Chondrocyte (in vitro differentiated cells): ENCODE data around the gene HMOX1. TPM values are rescaled to one million over a fixed set of nuclear protein-coding genes. Genes with fewer than 3 reads are reported as not detected.

Experiments used
- DNase-seq: peaks from one replicate; pipeline ENCODE4 v3.0.0; 2021; ENCODE audit warnings: mixed read lengths, low spot score
- H3K27ac Mint-ChIP-seq: one replicate; pipeline ENCODE4 v1.8.0; 2021; ENCODE audit warnings: mild to moderate bottlenecking, moderate library complexity, mixed read lengths; ENCODE audit not compliant: unreplicated experiment
- H3K27me3 Mint-ChIP-seq: 2 replicates; pipeline ENCODE4 v1.8.0; 2021; ENCODE audit warnings: low read depth, mixed read lengths
- H3K36me3 Mint-ChIP-seq: 2 replicates; pipeline ENCODE4 v1.8.0; 2021; ENCODE audit warnings: low read depth, mixed read lengths
- H3K4me1 Mint-ChIP-seq: 2 replicates; pipeline ENCODE4 v1.8.0; 2021; ENCODE audit warnings: low read depth, mild to moderate bottlenecking, mixed read lengths
- H3K4me3 Mint-ChIP-seq: one replicate; pipeline ENCODE4 v1.8.0; 2021; ENCODE audit warnings: mild to moderate bottlenecking, moderate library complexity, mixed read lengths; ENCODE audit not compliant: unreplicated experiment
- H3K9me3 Mint-ChIP-seq: 2 replicates; pipeline ENCODE4 v1.8.0; 2021; ENCODE audit warnings: low read depth, mixed read lengths
- total RNA-seq: library from RNA; stranded (reverse); gene quantifications from 3 replicates; pipeline ENCODE4 v1.2.1, GENCODE V29; 2021
- TF ChIP-seq, protein P1 (sequence below): fragments of 200-600 bp; sonication (generic); IDR thresholded peaks from 2 replicates; pipeline ENCODE4 v1.5.0; 2021; ENCODE audit warnings: antibody characterized with exemption, mild to moderate bottlenecking, moderate library complexity

HMOX1 gene
- total RNA-seq, 1 donor from 2014 or later = 9.4 TPM

DNA sequence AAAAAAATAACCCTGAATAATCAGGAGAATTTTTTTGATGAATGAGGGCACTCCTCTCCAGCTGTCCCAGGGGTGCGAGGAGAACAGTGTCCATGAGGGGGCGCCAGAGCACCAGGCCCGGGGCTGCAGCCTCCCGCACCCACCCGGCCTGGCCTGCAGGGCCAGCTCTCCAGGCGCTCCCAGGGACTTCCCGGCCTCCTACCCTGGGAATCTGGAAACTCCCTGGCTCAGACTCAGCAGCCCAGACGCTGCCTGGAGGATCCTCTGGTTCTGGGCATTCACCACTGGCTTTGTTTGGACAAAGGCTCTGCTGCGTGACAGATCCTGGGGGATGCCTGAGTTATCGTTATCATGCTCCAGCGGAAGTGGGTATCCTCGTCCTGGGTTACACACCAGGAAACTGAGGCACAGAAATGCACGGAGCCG, 50.0 kb downstream of the HMOX1 start:
- Mint-ChIP-seq H3K27ac (peak overlapping the region; percentile 71), H3K27me3 (no peaks in the 10 kb centered on the region), H3K36me3 (peaks cover 7% of the 10 kb centered on the region), H3K4me3 (no peak overlapping the region), H3K9me3 (peaks cover 5% of the 10 kb centered on the region), H3K4me1 (peaks cover 18% of the 10 kb centered on the region)
- TF ChIP-seq, protein P1, sequence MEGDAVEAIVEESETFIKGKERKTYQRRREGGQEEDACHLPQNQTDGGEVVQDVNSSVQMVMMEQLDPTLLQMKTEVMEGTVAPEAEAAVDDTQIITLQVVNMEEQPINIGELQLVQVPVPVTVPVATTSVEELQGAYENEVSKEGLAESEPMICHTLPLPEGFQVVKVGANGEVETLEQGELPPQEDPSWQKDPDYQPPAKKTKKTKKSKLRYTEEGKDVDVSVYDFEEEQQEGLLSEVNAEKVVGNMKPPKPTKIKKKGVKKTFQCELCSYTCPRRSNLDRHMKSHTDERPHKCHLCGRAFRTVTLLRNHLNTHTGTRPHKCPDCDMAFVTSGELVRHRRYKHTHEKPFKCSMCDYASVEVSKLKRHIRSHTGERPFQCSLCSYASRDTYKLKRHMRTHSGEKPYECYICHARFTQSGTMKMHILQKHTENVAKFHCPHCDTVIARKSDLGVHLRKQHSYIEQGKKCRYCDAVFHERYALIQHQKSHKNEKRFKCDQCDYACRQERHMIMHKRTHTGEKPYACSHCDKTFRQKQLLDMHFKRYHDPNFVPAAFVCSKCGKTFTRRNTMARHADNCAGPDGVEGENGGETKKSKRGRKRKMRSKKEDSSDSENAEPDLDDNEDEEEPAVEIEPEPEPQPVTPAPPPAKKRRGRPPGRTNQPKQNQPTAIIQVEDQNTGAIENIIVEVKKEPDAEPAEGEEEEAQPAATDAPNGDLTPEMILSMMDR = peak; percentile 96
- no peak for DNase-seq

DNA sequence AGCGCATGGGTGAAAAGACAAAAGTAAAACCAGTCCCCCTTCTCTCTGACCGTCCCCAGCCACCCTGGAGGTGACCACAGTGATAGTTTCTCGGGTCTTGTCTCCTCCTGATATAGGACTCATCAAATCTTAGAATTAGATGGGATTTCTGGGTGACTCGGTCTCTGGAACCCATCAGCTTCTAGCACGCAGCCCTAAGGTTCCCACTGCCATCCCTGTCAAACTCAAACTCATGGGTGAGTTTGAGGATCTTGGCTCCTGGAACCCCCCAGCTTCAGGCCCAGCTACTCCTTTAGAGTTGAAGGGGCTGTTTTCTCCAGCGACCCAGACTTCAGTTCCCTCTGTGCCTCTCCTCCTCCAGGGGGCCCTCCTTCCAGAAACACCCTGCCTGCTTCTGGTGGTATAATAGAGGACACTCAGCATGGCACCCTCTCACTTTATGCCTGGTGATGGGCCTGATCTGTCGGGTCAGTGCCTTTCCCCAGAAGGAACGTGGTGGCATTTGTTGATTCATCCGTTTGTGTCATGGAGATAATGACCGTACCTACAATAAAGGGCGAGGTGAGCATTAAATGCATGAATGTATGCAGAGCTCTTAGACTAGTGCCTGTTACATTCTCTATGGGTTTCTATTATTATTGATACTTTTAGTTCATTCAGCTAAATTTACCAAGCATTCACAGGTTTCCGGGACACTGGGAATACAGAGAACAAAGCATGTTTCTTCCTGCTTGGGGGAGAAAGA, 50.8 kb downstream of the HMOX1 start:
- DNase-seq = no peak
- H3K4me1 Mint-ChIP-seq = peaks cover 10% of the 10 kb centered on the region
- no peaks in the 10 kb centered on the region for H3K27me3 Mint-ChIP-seq
- peaks cover 5% of the 10 kb centered on the region for H3K9me3 Mint-ChIP-seq
- TF ChIP-seq, protein P1 = no peak
- H3K4me3 Mint-ChIP-seq = no peak overlapping the region
- H3K27ac Mint-ChIP-seq = peak overlapping the region; percentile 71
- peaks cover 7% of the 10 kb centered on the region for H3K36me3 Mint-ChIP-seq

DNA sequence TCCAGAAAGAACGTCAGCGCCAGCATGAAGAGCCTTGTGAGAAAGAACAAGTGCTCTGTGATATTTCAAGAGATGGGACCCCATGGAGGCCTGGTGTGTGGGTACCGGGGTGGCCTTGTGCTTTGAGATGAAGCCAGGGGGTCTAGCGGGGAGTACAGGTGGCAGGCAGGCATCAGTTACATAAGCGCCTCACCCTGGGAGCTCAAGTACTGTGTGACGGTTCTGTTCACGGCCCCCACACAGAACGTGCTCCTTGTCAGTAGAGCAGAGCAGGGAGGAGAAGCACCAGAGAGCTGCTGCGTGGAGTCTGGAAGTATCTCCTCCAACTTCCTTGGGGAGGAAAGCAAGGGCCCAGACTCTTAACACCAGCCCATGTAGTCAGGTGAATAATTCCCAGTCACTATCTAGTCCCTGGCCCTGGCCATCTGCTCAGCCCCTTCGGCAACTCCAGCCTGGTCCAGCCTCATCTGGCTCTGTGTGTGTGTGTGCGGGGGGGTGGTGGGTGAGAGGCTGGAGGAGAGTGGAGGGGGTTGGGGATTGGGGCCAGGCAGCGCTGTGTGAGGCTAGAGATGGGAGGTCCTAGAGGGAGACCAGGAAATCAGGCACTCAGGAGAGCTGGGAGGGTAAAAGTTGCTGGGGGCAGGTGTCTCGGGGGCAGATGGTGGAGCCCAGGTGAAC, 51.5 kb downstream of the HMOX1 start:
- H3K4me3 Mint-ChIP-seq = no peak overlapping the region
- no peak for DNase-seq
- H3K4me1 Mint-ChIP-seq = peaks cover 6% of the 10 kb centered on the region
- no peaks in the 10 kb centered on the region for H3K27me3 Mint-ChIP-seq
- peaks cover 5% of the 10 kb centered on the region for H3K9me3 Mint-ChIP-seq
- TF ChIP-seq, protein P1 = no peak
- peaks cover 7% of the 10 kb centered on the region for H3K36me3 Mint-ChIP-seq
- no peak overlapping the region for H3K27ac Mint-ChIP-seq

DNA sequence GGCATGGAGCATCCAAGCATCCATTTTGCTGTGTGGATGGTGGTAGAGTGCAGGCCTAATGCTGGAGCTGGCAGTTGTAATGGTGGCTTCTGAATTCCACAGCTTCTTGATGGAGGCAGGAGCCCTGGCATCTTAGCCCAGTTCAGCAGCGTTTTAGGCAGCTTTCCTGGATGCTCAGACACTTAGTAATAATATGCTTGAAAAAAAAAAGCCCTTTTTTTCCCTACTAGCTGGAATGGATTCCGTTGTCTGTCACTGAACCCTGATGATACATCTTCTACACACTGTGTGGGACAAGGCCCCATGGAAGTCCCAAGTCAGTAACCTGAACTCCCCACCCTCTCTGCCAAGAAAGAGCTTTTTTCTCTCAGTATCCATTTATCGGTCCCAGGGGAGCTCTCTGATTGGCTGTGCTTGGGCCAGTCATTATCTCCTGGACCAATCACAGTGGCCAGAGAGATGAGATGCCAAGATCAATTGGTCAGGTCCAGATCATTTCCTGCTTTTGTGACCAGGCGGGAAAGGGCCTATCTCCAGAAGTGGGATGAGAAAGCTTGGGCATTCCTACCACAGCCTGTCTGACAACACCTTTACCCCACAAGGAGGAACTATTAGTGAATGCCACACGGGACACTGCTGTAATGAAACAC, 53.3 kb downstream of the HMOX1 start:
- Mint-ChIP-seq H3K27ac (no peak overlapping the region), H3K4me3 (no peak overlapping the region)
- DNase-seq = no peak

More for the DNA sequence above, 53.3 kb downstream of the HMOX1 start:
- TF ChIP-seq, protein P1 = no peak
- Mint-ChIP-seq H3K4me1 (peaks cover 6% of the 10 kb centered on the region), H3K36me3 (peaks cover 7% of the 10 kb centered on the region), H3K27me3 (no peaks in the 10 kb centered on the region), H3K9me3 (peaks cover 5% of the 10 kb centered on the region)
